Activated CD4-positive, alpha-beta memory T cell treated with anti-CD3 and anti-CD28 coated beads for 36 hours (primary cell): Measurements from ENCODE around the gene RPS6KA6. TPM values are rescaled to one million over a fixed set of nuclear protein-coding genes. Genes with fewer than 3 reads are reported as not detected.
"Not testable (repeated sequence)": the region's sequence is repeated elsewhere in the genome, so short reads cannot be mapped to it uniquely, and the experiment has no call there.

Experiments used
- CTCF ChIA-PET: fragments of 350-600 bp; sonication (Branson Sonifier 250); formaldehyde crosslinking; loops from one replicate; lab custom pipeline; 2021; ENCODE audit warnings: antibody characterized with exemption, inconsistent platforms; lab: Charles Lee
- POLR2A ChIA-PET: fragments of 350-600 bp; sonication (Branson Sonifier 250); formaldehyde crosslinking; loops from one replicate; lab custom pipeline; 2021; ENCODE audit warnings: antibody characterized with exemption; lab: Charles Lee
- DNase-seq: peaks from one replicate; pipeline ENCODE4 v3.0.0-alpha.2; 2020
- H3K27ac Mint-ChIP-seq: one replicate; pipeline ENCODE4 v1.8.0; 2021; ENCODE audit warnings: mixed read lengths
- H3K27me3 Mint-ChIP-seq: one replicate; pipeline ENCODE4 v1.8.0; 2021; ENCODE audit warnings: mixed read lengths
- H3K36me3 Mint-ChIP-seq: one replicate; pipeline ENCODE4 v1.8.0; 2021; ENCODE audit warnings: mixed read lengths
- H3K4me1 Mint-ChIP-seq: one replicate; pipeline ENCODE4 v1.8.0; 2021; ENCODE audit warnings: low read depth, mixed read lengths
- H3K4me3 Mint-ChIP-seq: one replicate; pipeline ENCODE4 v1.8.0; 2021; ENCODE audit warnings: mild to moderate bottlenecking, mixed read lengths
- H3K9me3 Mint-ChIP-seq: one replicate; pipeline ENCODE4 v1.8.0; 2021; ENCODE audit warnings: mixed read lengths
- intact Hi-C: fragments of 100-400 bp; cut with micrococcal nuclease; formaldehyde crosslinking; loops from one replicate; pipeline ENCODE4 v1.15.1; 2023
- total RNA-seq, 2 experiments: library from RNA; stranded (reverse); gene quantifications; one replicate each; pipeline ENCODE4 v1.2.3, GENCODE V29; 2021

RPS6KA6 gene
- total RNA-seq, 2 experiments from 2014 or later = 0.07 to 0.17 TPM

DNA sequence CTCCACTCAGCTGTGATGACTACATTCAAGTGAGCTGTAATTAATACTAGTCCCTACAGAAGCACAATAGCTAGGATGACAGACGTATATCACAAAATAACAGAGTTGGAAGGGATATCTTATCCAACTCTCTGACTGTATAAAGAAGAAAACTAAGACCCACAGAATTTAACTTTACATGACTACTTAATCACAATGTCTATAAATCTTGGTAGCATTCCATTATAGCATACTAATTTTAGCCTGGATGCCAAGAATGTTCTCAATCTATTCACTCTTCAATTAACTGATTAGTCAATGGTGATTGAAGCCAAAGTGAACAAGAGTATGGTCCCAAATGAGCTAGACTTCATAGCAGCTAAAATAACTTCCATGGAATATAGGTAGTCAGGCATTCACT, 31.2 kb downstream of the RPS6KA6 start:
- POLR2A ChIA-PET = no interaction called here

GRCh38 chrX:84155938-84156337, 32.1 kb downstream of the RPS6KA6 start:
- Mint-ChIP-seq H3K4me3 (no peak overlapping the region), H3K27me3 (no peaks in the 10 kb centered on the region), H3K27ac (no peak overlapping the region), H3K9me3 (no peaks in the 10 kb centered on the region), H3K36me3 (no peaks in the 10 kb centered on the region), H3K4me1 (no peaks in the 10 kb centered on the region)
- intact Hi-C loops = no loop called here
- ChIA-PET POLR2A (no interaction called here), CTCF (no interaction called here)
- DNase-seq = no peak

More for the DNA sequence above, 31.2 kb downstream of the RPS6KA6 start:
- Mint-ChIP-seq H3K4me3 (no peak overlapping the region), H3K27me3 (no peaks in the 10 kb centered on the region), H3K27ac (no peak overlapping the region), H3K36me3 (no peaks in the 10 kb centered on the region), H3K4me1 (no peaks in the 10 kb centered on the region), H3K9me3 (no peaks in the 10 kb centered on the region)
- intact Hi-C loops = no loop called here
- CTCF ChIA-PET = no interaction called here
- no peak for DNase-seq

DNA sequence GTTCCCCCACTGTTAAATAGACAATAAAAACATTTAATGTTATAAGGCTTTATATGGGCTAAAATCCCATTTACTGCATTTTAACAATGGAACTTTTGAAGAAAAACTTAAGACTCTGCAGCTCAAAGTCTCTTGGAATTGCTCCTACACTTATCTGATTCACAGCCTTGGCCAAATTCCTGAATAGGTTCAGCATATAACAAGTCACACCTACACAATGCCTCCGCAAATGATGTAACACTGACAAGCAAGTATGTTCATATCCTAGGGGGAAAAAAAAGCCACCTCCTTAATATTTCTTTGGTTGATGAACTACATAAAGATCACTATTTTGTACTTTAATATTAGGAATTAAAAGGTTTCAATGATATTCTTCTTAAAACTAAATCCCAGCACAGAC, 34.5 kb downstream of the RPS6KA6 start:
- Mint-ChIP-seq H3K4me3 (no peak overlapping the region), H3K9me3 (peaks cover 3% of the 10 kb centered on the region), H3K27ac (no peak overlapping the region), H3K27me3 (no peaks in the 10 kb centered on the region), H3K4me1 (no peaks in the 10 kb centered on the region), H3K36me3 (no peaks in the 10 kb centered on the region)
- intact Hi-C loops = no loop called here
- POLR2A ChIA-PET = no interaction called here
- CTCF ChIA-PET = no interaction called here
- no peak for DNase-seq

DNA sequence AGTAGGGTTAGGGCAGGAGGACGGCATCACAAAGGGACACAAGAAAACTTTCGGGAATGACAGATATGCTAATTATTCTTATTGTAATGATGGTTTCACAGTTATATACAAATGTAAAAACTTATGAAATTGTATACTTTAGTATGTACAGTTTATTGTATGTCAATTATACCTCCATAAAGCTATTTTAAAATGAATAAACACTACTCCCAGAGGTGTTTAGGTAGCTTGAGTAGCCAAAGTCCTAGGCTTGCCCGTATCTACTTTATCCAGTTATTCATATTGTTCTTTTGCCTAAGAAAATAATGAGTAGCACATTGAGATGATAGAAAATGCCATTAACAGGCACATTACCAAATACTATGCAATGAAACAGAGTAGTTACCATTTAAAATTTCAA, 43.0 kb downstream of the RPS6KA6 start:
- intact Hi-C loops = no loop called here

GRCh38 chrX:84144281-84144680, 43.7 kb downstream of the RPS6KA6 start:
- Mint-ChIP-seq H3K4me3 (no peak overlapping the region), H3K9me3 (peaks cover 3% of the 10 kb centered on the region), H3K4me1 (no peaks in the 10 kb centered on the region), H3K27ac (no peak overlapping the region), H3K27me3 (no peaks in the 10 kb centered on the region), H3K36me3 (no peaks in the 10 kb centered on the region)
- intact Hi-C loops = no loop called here
- CTCF ChIA-PET = no interaction called here
- no peak for DNase-seq
- POLR2A ChIA-PET = no interaction called here

More for the DNA sequence above, 43.0 kb downstream of the RPS6KA6 start:
- Mint-ChIP-seq H3K36me3 (no peaks in the 10 kb centered on the region), H3K27ac (no peak overlapping the region), H3K27me3 (no peaks in the 10 kb centered on the region), H3K4me3 (no peak overlapping the region), H3K4me1 (no peaks in the 10 kb centered on the region), H3K9me3 (peaks cover 3% of the 10 kb centered on the region)
- DNase-seq = no peak
- ChIA-PET POLR2A (no interaction called here), CTCF (no interaction called here)

DNA sequence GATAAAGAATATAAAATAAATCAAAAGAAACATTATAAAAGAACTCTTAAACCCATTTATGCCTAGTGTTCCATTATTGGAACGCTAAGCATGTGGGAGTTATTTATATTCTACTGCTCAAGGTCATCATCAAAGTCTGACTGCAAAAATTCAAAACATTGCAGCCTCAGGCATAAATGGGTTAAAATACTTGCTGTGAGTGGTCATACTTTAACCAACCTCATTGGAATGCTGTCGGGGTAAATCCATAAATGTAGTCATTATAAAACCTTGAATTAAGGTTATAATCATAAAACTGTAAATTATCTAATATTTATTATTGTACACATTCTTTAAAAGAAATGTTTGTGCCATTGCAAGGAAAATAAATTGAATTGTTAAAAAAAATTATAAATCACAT, 55.0 kb downstream of the RPS6KA6 start:
- intact Hi-C loops = no loop called here
- H3K4me3 Mint-ChIP-seq = no peak overlapping the region
- DNase-seq = no peak
- H3K27ac Mint-ChIP-seq = no peak overlapping the region
- ChIA-PET CTCF (no interaction called here), POLR2A (no interaction called here)
- H3K27me3 Mint-ChIP-seq = no peaks in the 10 kb centered on the region
- no peaks in the 10 kb centered on the region for H3K36me3 Mint-ChIP-seq
- no peaks in the 10 kb centered on the region for H3K4me1 Mint-ChIP-seq
- H3K9me3 Mint-ChIP-seq = no peaks in the 10 kb centered on the region

- no peak overlapping the region for H3K27ac Mint-ChIP-seq
- no peak for DNase-seq
- H3K36me3 Mint-ChIP-seq = no peaks in the 10 kb centered on the region
- no peaks in the 10 kb centered on the region for H3K4me1 Mint-ChIP-seq
- H3K27me3 Mint-ChIP-seq = no peaks in the 10 kb centered on the region
- peaks cover 4% of the 10 kb centered on the region for H3K9me3 Mint-ChIP-seq
- ChIA-PET POLR2A (no interaction called here), CTCF (no interaction called here)
- no peak overlapping the region for H3K4me3 Mint-ChIP-seq
- intact Hi-C loops = no loop called here
Measured at GRCh38 chrX:84123585-84123984, 64.4 kb downstream of the RPS6KA6 start.

DNA sequence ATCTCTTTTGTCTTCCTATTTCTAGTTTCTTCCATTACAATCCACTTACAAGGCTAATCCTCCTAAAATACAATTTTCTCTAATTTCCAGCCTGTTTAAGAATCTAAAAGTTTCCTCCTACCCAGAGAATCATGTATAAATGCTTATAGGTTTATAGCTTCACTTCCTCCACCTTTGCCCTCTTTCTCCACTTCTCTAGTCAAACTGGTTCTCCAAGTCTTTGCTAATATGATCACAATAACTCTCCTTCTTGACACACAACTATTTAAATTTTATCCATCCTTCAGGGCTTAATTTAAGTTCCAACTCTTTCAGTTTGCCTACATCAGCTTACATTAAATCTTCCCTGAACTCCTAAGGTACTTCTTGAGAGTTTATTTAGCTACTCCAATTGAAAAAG, 69.2 kb downstream of the RPS6KA6 start:
- Mint-ChIP-seq H3K27ac (no peak overlapping the region), H3K9me3 (no peaks in the 10 kb centered on the region), H3K4me3 (no peak overlapping the region), H3K36me3 (no peaks in the 10 kb centered on the region), H3K4me1 (no peaks in the 10 kb centered on the region), H3K27me3 (no peaks in the 10 kb centered on the region)
- intact Hi-C loops = no loop called here
- CTCF ChIA-PET = no interaction called here
- POLR2A ChIA-PET = no interaction called here
- no peak for DNase-seq

GRCh38 chrX:84118315-84118714, 69.7 kb downstream of the RPS6KA6 start:
- no peak overlapping the region for H3K27ac Mint-ChIP-seq

DNA sequence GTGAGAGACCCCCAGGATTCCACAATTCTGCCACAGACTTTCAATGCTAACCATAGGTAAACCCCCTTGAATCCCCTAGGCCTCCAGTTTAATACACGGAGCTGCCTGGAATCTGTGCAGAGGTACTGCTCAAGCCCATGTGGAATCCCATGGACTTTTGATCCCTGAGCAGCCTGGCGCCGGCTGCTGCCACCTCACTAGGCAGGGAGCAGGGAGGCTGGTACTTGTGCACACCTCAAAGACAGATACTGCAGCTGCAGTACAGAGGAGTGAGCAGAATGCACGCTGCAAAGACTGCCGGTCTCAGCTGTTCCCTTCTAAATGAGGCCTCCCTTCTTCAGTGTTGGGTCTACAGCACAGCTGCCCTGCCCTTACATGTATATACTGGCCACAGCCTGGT, 79.4 kb downstream of the RPS6KA6 start:
- no peaks in the 10 kb centered on the region for H3K4me1 Mint-ChIP-seq
- no peak overlapping the region for H3K4me3 Mint-ChIP-seq
- H3K27ac Mint-ChIP-seq = no peak overlapping the region
- no peaks in the 10 kb centered on the region for H3K36me3 Mint-ChIP-seq
- H3K9me3 Mint-ChIP-seq = peaks cover 2% of the 10 kb centered on the region
- DNase-seq = no peak
- ChIA-PET POLR2A (no interaction called here), CTCF (no interaction called here)
- intact Hi-C loops = no loop called here
- no peaks in the 10 kb centered on the region for H3K27me3 Mint-ChIP-seq

More at GRCh38 chrX:84118315-84118714, 69.7 kb downstream of the RPS6KA6 start:
- ChIA-PET CTCF (no interaction called here), POLR2A (no interaction called here)
- Mint-ChIP-seq H3K9me3 (no peaks in the 10 kb centered on the region), H3K4me1 (no peaks in the 10 kb centered on the region), H3K36me3 (no peaks in the 10 kb centered on the region), H3K27me3 (no peaks in the 10 kb centered on the region), H3K4me3 (no peak overlapping the region)
- DNase-seq = no peak
- intact Hi-C loops = no loop called here

DNA sequence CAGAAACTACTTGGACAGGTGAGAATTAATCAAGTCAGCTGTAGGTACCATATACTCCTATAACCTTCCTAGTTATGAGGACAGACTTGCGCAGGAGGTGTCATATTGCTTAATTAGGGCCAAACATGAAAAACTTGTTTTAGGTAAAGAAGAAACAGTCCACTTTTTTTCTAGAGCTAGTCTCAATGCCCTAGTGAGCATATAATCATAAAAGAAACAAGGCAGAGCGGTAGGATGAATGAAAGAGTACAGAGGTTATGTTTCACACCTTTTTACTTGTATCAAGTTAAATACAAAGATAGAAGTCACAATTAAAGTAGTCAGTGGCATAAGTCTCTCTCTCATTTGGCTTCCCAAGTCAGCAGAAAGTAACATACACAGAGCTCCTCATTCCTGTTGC, 88.9 kb downstream of the RPS6KA6 start:
- Mint-ChIP-seq H3K4me1 (no peaks in the 10 kb centered on the region), H3K27ac (no peak overlapping the region), H3K27me3 (no peaks in the 10 kb centered on the region), H3K9me3 (no peaks in the 10 kb centered on the region), H3K36me3 (no peaks in the 10 kb centered on the region), H3K4me3 (no peak overlapping the region)
- DNase-seq = no peak
- CTCF ChIA-PET = no interaction called here
- intact Hi-C loops = no loop called here
- POLR2A ChIA-PET = no interaction called here

GRCh38 chrX:84079479-84080197, 108.4 kb downstream of the RPS6KA6 start:
- H3K27ac Mint-ChIP-seq, H3K9me3 Mint-ChIP-seq, POLR2A ChIA-PET, CTCF ChIA-PET, H3K4me3 Mint-ChIP-seq, H3K4me1 Mint-ChIP-seq, H3K27me3 Mint-ChIP-seq, H3K36me3 Mint-ChIP-seq, DNase-seq, intact Hi-C loops: not testable (repeated sequence)

DNA sequence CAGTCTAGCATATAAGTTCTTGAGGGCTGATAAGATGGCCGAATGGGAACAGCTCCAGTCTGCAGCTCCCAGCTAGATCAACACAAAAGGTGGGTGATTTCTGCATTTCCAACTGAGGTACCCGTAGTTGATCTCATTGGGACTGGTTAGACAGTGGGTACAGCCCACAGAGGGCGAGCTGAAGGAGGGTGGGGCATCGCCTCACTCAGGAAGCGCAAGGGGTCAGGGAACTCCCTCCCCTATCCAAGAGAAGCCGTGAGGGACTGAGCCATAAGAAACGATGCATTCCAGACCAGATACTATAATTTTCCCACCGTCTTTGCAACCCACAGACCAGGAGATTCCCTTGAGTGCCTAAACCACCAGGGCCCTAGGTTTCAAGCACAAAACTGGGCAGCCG, 109.0 kb downstream of the RPS6KA6 start:
- POLR2A ChIA-PET = no interaction called here
- intact Hi-C loops = no loop called here
- Mint-ChIP-seq H3K9me3 (peaks cover 7% of the 10 kb centered on the region), H3K36me3 (no peaks in the 10 kb centered on the region), H3K27ac (no peak overlapping the region), H3K27me3 (no peaks in the 10 kb centered on the region), H3K4me3 (no peak overlapping the region), H3K4me1 (no peaks in the 10 kb centered on the region)
- CTCF ChIA-PET = no interaction called here
- DNase-seq = no peak
